ENCODE data around the gene ABHD15. TPM values are rescaled to one million over a fixed set of nuclear protein-coding genes. Genes with fewer than 3 reads are reported as not detected.

ABHD15 gene
- polyA plus RNA-seq, 1 donor from 2014 or later = 0.21 TPM

Other genes starting within 250 kb of the ABHD15 start
- gene TAOK1, start 176.7 kb downstream of the ABHD15 start, polyA plus RNA-seq = 47.5 and 53.2 TPM in 2 replicates
- gene TP53I13, start 1.7 kb upstream of the ABHD15 start, polyA plus RNA-seq = 18.4 and 23.3 TPM in 2 replicates
- 20.5 and 41.4 TPM in 2 replicates for gene GIT1, start 22.6 kb upstream of the ABHD15 start, polyA plus RNA-seq
- 35.0 and 42.7 TPM in 2 replicates for gene ANKRD13B, start 26.1 kb upstream of the ABHD15 start, polyA plus RNA-seq
- gene CORO6, start 55.9 kb upstream of the ABHD15 start, polyA plus RNA-seq = 1.2 and 4.3 TPM in 2 replicates